ENCODE measurements around the gene DHX38. TPM values are rescaled to one million over a fixed set of nuclear protein-coding genes. Genes with fewer than 3 reads are reported as not detected.

The DHX38 gene
- total RNA-seq, 4 donors from 2014 or later: 26.9 to 75.3 (median 53.8) TPM

DNA sequence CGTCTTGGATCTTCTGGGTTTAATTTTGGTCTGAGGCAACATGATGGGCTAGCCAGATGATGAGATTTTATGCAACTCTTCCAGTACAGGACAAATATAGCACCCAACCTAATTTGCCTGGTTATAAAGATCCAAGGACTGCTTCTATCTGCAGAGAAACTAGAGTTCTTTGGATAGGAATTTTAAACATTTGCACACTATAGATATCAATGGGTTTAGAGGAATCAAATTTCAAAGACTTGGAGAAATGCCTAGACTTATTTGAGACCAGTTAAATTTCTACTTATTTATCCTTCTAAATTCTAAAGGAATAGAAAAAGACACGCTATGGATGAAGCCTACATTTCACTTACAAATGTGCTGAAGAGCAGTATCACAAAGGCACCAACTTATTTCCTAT lies 65.7 kb downstream of the DHX38 start:
- in situ Hi-C loops (cut with MboI; ENCODE audit: low sequenced_read_pairs in 4 of 4): no loop called here
- H3K27ac ChIP-seq: no peak overlapping the region
- DNase-seq: no peak
- no peak for TF ChIP-seq POLR2A (IDR thresholded peaks at IDR 0.05)
- TF ChIP-seq, protein P1, sequence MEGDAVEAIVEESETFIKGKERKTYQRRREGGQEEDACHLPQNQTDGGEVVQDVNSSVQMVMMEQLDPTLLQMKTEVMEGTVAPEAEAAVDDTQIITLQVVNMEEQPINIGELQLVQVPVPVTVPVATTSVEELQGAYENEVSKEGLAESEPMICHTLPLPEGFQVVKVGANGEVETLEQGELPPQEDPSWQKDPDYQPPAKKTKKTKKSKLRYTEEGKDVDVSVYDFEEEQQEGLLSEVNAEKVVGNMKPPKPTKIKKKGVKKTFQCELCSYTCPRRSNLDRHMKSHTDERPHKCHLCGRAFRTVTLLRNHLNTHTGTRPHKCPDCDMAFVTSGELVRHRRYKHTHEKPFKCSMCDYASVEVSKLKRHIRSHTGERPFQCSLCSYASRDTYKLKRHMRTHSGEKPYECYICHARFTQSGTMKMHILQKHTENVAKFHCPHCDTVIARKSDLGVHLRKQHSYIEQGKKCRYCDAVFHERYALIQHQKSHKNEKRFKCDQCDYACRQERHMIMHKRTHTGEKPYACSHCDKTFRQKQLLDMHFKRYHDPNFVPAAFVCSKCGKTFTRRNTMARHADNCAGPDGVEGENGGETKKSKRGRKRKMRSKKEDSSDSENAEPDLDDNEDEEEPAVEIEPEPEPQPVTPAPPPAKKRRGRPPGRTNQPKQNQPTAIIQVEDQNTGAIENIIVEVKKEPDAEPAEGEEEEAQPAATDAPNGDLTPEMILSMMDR (IDR thresholded peaks at IDR 0.05 in 4 of 5, conservative IDR thresholded peaks at IDR 0.05 in 1 of 5): no peak
- H3K4me1 ChIP-seq: no peaks in the 10 kb centered on the region
- intact Hi-C loops (cut with DNase I; ENCODE audit: low total_unique reads): no loop called here
- H3K36me3 ChIP-seq: no peaks in the 10 kb centered on the region
- no peaks in the 10 kb centered on the region for H3K9me3 ChIP-seq
- H3K4me3 ChIP-seq: no peak overlapping the region
- no peak for ATAC-seq
- no peaks in the 10 kb centered on the region for H3K27me3 ChIP-seq

GRCh38 chr16:72159801-72160200 lies 66.2 kb downstream of the DHX38 start:
- intact Hi-C loops (cut with DNase I; ENCODE audit: low total_unique reads): no loop called here

DNA sequence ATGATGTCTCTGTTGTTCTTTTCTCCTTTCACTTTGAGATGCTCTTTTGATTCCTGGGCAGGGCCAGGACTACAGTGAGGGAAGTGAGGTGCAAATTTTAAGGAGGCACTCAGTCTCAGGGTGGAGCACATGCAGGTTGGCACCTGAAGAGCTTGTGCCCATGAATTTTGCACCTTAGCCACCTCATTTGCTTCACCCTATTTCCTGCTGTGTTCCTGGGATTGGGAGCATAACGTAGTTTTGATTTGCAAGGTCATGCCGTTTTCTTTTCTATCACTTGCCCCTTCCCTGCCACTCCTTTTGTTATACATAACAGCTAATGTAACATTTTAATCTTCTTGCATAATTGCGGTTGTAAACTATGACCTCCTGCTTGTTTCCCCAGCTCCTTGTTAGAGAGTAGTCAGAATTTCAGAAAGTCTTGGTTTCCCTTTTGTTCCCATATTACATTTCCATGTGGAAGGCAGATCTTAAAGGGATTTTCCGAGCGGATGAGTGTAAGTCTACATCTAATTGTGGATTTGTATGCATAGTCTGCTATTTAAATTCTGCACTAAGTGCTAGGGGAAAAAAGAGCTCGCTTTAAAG lies 68.6 kb downstream of the DHX38 start:
- H3K27ac ChIP-seq: no peak overlapping the region
- DNase-seq (no peak), ATAC-seq (no peak)
- H3K27me3 ChIP-seq: no peaks in the 10 kb centered on the region
- no peaks in the 10 kb centered on the region for H3K9me3 ChIP-seq
- intact Hi-C loops (cut with DNase I; ENCODE audit: low total_unique reads) (no loop called here), in situ Hi-C loops (cut with MboI; ENCODE audit: low sequenced_read_pairs in 4 of 4) (no loop called here)
- no peaks in the 10 kb centered on the region for H3K4me1 ChIP-seq
- TF ChIP-seq, protein P1 (IDR thresholded peaks at IDR 0.05 in 4 of 5, conservative IDR thresholded peaks at IDR 0.05 in 1 of 5): no peak
- TF ChIP-seq POLR2A (IDR thresholded peaks at IDR 0.05): no peak
- H3K4me3 ChIP-seq: no peak overlapping the region
- H3K36me3 ChIP-seq: no peaks in the 10 kb centered on the region

More at GRCh38 chr16:72159801-72160200, 66.2 kb downstream of the DHX38 start:
- H3K27me3 ChIP-seq: no peaks in the 10 kb centered on the region
- no peak for DNase-seq
- no peaks in the 10 kb centered on the region for H3K36me3 ChIP-seq
- H3K4me1 ChIP-seq: no peaks in the 10 kb centered on the region
- in situ Hi-C loops (cut with MboI; ENCODE audit: low sequenced_read_pairs in 4 of 4): no loop called here
- H3K27ac ChIP-seq: no peak overlapping the region
- no peak overlapping the region for H3K4me3 ChIP-seq
- TF ChIP-seq POLR2A (IDR thresholded peaks at IDR 0.05): no peak
- TF ChIP-seq, protein P1 (IDR thresholded peaks at IDR 0.05 in 4 of 5, conservative IDR thresholded peaks at IDR 0.05 in 1 of 5): no peak
- no peaks in the 10 kb centered on the region for H3K9me3 ChIP-seq
- ATAC-seq: no peak

Other genes with a start within 250 kb of the DHX38 start
- gene ATXN1L, start 247.9 kb upstream of the DHX38 start, total RNA-seq: 10 to 100 TPM; 15.8 to 22.6 (median 19.4) TPM
- 10 to 100 TPM in 1 of 4 donors, 1 to 10 TPM in 3; 4.0 to 19.4 (median 8.1) TPM for gene ZNF821, start 209.7 kb upstream of the DHX38 start, total RNA-seq
- gene IST1, start 198.3 kb upstream of the DHX38 start, total RNA-seq: 100 to 1,000 TPM in 2 of 4 donors, 10 to 100 TPM in 2; 90.8 to 141 (median 112) TPM
- gene PKD1L3, start 93.4 kb upstream of the DHX38 start, total RNA-seq: not detected
- 1 to 10 TPM; 5.1 to 7.3 (median 6.7) TPM for gene DHODH, start 85.1 kb upstream of the DHX38 start, total RNA-seq
- 100 to 1,000 TPM in 1 of 4 donors, 10 to 100 TPM in 1, 1 to 10 TPM in 1, not detected in 1; 1.5 to 206 (median 63.7) TPM for gene HP, start 39.3 kb upstream of the DHX38 start, total RNA-seq
- under 1 TPM in 1 of 4 donors, not detected in 3; 0.20 TPM for gene HPR, start 30.6 kb upstream of the DHX38 start, total RNA-seq
- 10 to 100 TPM in 2 of 4 donors, 1 to 10 TPM in 2; 6.0 to 13.7 (median 10.0) TPM for gene TXNL4B, start 227 bp upstream of the DHX38 start, total RNA-seq
- not detected for gene PMFBP1, start 78.3 kb downstream of the DHX38 start, total RNA-seq